SK-N-SH (cell line): ENCODE results near the gene PARP4. TPM values are rescaled to one million over a fixed set of nuclear protein-coding genes. Genes with fewer than 3 reads are reported as not detected.

ENCODE experiments used
- CTCF ChIA-PET: fragments of 300-600, 350-600 bp; formaldehyde crosslinking; extraction: SDS; loops from one replicate; lab custom pipeline; 2021; lab: Yijun Ruan, JAX
- POLR2A ChIA-PET: fragments of 350-600 bp; sonication (Branson Sonifier 250); formaldehyde crosslinking; extraction: SDS; loops from one replicate; lab custom pipeline; 2020; ENCODE audit warnings: antibody characterized with exemption, inconsistent platforms; lab: Yijun Ruan, JAX
- DNase-seq: peaks from one replicate; pipeline ENCODE4 v3.0.0; 2012
- H2AFZ ChIP-seq: fragments of 200-600 bp; sonication (generic); 2 replicates; pipeline ENCODE4 v1.8.1; 2016; ENCODE audit warnings: antibody characterized with exemption, mild to moderate bottlenecking, low read depth
- H3F3A ChIP-seq: fragments of 200-600 bp; sonication (generic); replicated peaks from 2 replicates; pipeline ENCODE3; 2016; ENCODE audit warnings: antibody characterized with exemption, mild to moderate bottlenecking; ENCODE audit not compliant: insufficient read depth
- H3K27ac ChIP-seq, 2 experiments: fragments of 200-500 bp in 1 of 2; fragments of 200-600 bp in 1 of 2; sonication (Bioruptor generic) in 1 of 2; sonication (generic), shearing (Covaris generic) in 1 of 2; 2 replicates each; pipeline versions ENCODE4 v1.5.1 to v1.6.1; 2014 to 2016; ENCODE audit warnings: low read depth in 2 of 2, inconsistent platforms in 1 of 2, low read length in 1 of 2, mild to moderate bottlenecking in 1 of 2, mixed read lengths in 1 of 2
- H3K27me3 ChIP-seq: fragments of 200-600 bp; sonication (generic), shearing (Covaris generic); 2 replicates; pipeline ENCODE4 v1.6.1; 2016; ENCODE audit warnings: mixed run types; ENCODE audit not compliant: insufficient read depth
- H3K36me3 ChIP-seq, 2 experiments: fragments of 200-500 bp in 1 of 2; fragments of 200-600 bp in 1 of 2; sonication (Bioruptor generic) in 1 of 2; sonication (generic) in 1 of 2; replicated peaks in 1 of 2; 2 replicates each; pipeline versions ENCODE3 to v1.5.1; 2014 to 2016; ENCODE audit warnings: low read length in 1 of 2, mild to moderate bottlenecking in 1 of 2; ENCODE audit not compliant: insufficient read depth in 2 of 2, control insufficient read depth in 1 of 2
- H3K4me1 ChIP-seq, 2 experiments: fragments of 200-500 bp in 1 of 2; fragments of 200-600 bp in 1 of 2; sonication (Bioruptor generic) in 1 of 2; sonication (generic), shearing (Covaris generic) in 1 of 2; 2 replicates each; pipeline versions ENCODE4 v1.5.1 to v1.6.1; 2014 to 2016; ENCODE audit warnings: low read depth in 1 of 2, low read length in 1 of 2, mixed run types in 1 of 2; ENCODE audit not compliant: insufficient read depth in 2 of 2, control insufficient read depth in 1 of 2
- H3K4me2 ChIP-seq: fragments of 200-600 bp; sonication (generic), shearing (Covaris generic); 2 replicates; pipeline ENCODE4 v1.6.1; 2017; ENCODE audit warnings: mixed run types
- H3K4me3 ChIP-seq, 2 experiments: fragments of 200-500 bp in 1 of 2; fragments of 200-600 bp in 1 of 2; sonication (Bioruptor generic) in 1 of 2; sonication (generic), shearing (Covaris generic) in 1 of 2; 2 replicates each; pipeline versions ENCODE4 v1.5.1 to v1.8.1; 2014 to 2016; ENCODE audit warnings: low read depth in 2 of 2, inconsistent platforms in 1 of 2, low read length in 1 of 2, mild to moderate bottlenecking in 1 of 2, mixed read lengths in 1 of 2, moderate library complexity in 1 of 2
- H3K79me2 ChIP-seq: fragments of 200-600 bp; sonication (generic); 2 replicates; pipeline ENCODE4 v1.8.1; 2017; ENCODE audit warnings: mild to moderate bottlenecking; ENCODE audit not compliant: insufficient read depth
- H3K9ac ChIP-seq: fragments of 200-600 bp; sonication (generic); 2 replicates; pipeline ENCODE4 v1.6.1; 2017; ENCODE audit warnings: mixed run types
- H3K9me2 ChIP-seq: fragments of 200-600 bp; sonication (generic); 2 replicates; pipeline ENCODE4 v1.6.1; 2017; ENCODE audit warnings: mixed run types
- H3K9me3 ChIP-seq: fragments of 200-600 bp; sonication (generic); 2 replicates; pipeline ENCODE4 v1.6.1; 2017; ENCODE audit warnings: mixed run types, mild to moderate bottlenecking, moderate library complexity
- H4K20me1 ChIP-seq: fragments of 200-600 bp; sonication (generic); 2 replicates; pipeline ENCODE4 v1.6.1; 2017; ENCODE audit warnings: mild to moderate bottlenecking, mixed run types; ENCODE audit not compliant: insufficient read depth
- CHD2 ChIP-seq: fragments of 150-350 bp; IDR thresholded peaks from 2 replicates; pipeline ENCODE4 v1.6.1; 2018; ENCODE audit warnings: low read length; ENCODE audit not compliant: partially characterized antibody
- ELF1 ChIP-seq: IDR thresholded peaks from 2 replicates; pipeline ENCODE4 v1.4.0; 2012
- EZH2phosphoT487 ChIP-seq: fragments of 200-600 bp; sonication (generic); IDR thresholded peaks from 2 replicates; pipeline ENCODE4 v1.6.1; 2017; ENCODE audit warnings: low read depth, mixed run types, mild to moderate bottlenecking, antibody characterized with exemption, moderate library complexity, borderline replicate concordance
- FOSL2 ChIP-seq: IDR thresholded peaks from 2 replicates; pipeline ENCODE4 v1.4.0; 2012; ENCODE audit warnings: low read depth, mild to moderate bottlenecking, moderate library complexity, borderline replicate concordance
- FOXJ3 ChIP-seq: sonication (generic); formaldehyde crosslinking; IDR thresholded peaks from 2 replicates; pipeline ENCODE4 v1.5.1; 2020; ENCODE audit warnings: mild to moderate bottlenecking, missing genetic modification reagents
- FOXM1 ChIP-seq: IDR thresholded peaks from 2 replicates; pipeline ENCODE4 v1.4.0; 2012; ENCODE audit warnings: low read depth, mild to moderate bottlenecking
- GATA2 ChIP-seq: sonication (generic); formaldehyde crosslinking; IDR thresholded peaks from 2 replicates; pipeline ENCODE4 v1.5.0; 2020; ENCODE audit warnings: mild to moderate bottlenecking, missing genetic modification reagents
- MEF2A ChIP-seq: IDR thresholded peaks from 2 replicates; pipeline ENCODE4 v1.4.0; 2012; ENCODE audit warnings: low read depth, borderline replicate concordance
- NFIC ChIP-seq: IDR thresholded peaks from 2 replicates; pipeline ENCODE4 v1.4.0; 2012; ENCODE audit warnings: borderline replicate concordance
- PBX3 ChIP-seq: IDR thresholded peaks from 2 replicates; pipeline ENCODE4; 2012
- RAD21 ChIP-seq: IDR thresholded peaks from 2 replicates; pipeline ENCODE4 v1.6.1; 2012; ENCODE audit warnings: mild to moderate bottlenecking, low read length
- RCOR1 ChIP-seq: fragments of 150-350 bp; IDR thresholded peaks from 2 replicates; pipeline ENCODE4 v1.6.1; 2017; ENCODE audit warnings: antibody characterized with exemption, low read length
- RFX5 ChIP-seq: IDR thresholded peaks from 2 replicates; pipeline ENCODE4 v1.6.1; 2012; ENCODE audit warnings: mild to moderate bottlenecking, improper control_type of control experiment, low read length
- SMC3 ChIP-seq: IDR thresholded peaks from 2 replicates; pipeline ENCODE4 v1.6.1; 2012; ENCODE audit warnings: low read depth, low read length, improper control_type of control experiment
- TCF12 ChIP-seq: IDR thresholded peaks from 2 replicates; pipeline ENCODE4 v1.4.0; 2012
- USF1 ChIP-seq: IDR thresholded peaks from 2 replicates; pipeline ENCODE4 v1.4.0; 2012; ENCODE audit warnings: low read depth, borderline replicate concordance
- YY1 ChIP-seq: IDR thresholded peaks from 2 replicates; pipeline ENCODE4 v1.4.0; 2012; ENCODE audit warnings: low read depth, mild to moderate bottlenecking
- WGBS: methylation state at CpG from one replicate; pipeline ENCODE4 v1.1.6; 2017; ENCODE audit warnings: low lambda C conversion rate; 5-methylcytosine and 5-hydroxymethylcytosine counted together
- polyA plus RNA-seq, 3 experiments: library from polyadenylated mRNA; depleted of rRNA; stranded (reverse); fragments of >200 nt; gene quantifications; 2 replicates each; pipeline ENCODE4 v1.2.3, GENCODE V29; 2012
- TF ChIP-seq, protein P1 (sequence below): fragments of 200-600 bp; sonication (generic); IDR thresholded peaks from 2 replicates; pipeline ENCODE4 v1.6.1; 2017; ENCODE audit warnings: antibody characterized with exemption, mild to moderate bottlenecking, moderate library complexity
- TF ChIP-seq, protein P2 (sequence below): IDR thresholded peaks from 2 replicates; pipeline ENCODE4 v1.4.0; 2012; ENCODE audit warnings: low read depth
- TF ChIP-seq, protein P3 (sequence below): fragments of 150-350 bp; IDR thresholded peaks from 2 replicates; pipeline ENCODE4 v1.6.1; 2016; ENCODE audit warnings: mild to moderate bottlenecking, low read depth, low read length

Gene PARP4
- polyA plus RNA-seq, 1 of the 3 experiments (the other 2 are of a cell fraction), result 33.9 TPM

GRCh38 chr13:24459234-24459633 lies 53.3 kb downstream of the PARP4 start:
- Histone ChIP-seq H3K9me2 (no peaks in the 10 kb centered on the region), H3K9me3 (no peaks in the 10 kb centered on the region), H3K4me3 (no peak overlapping the region), H2AFZ (no peak overlapping the region), H3K36me3 (peaks cover 41 to 56% of the 10 kb centered on the region in 2 experiments), H3K4me2 (no peak overlapping the region), H3K27ac (peak overlapping the region in 1 of 2 experiments; percentile 14; a peak in 1 of 4 replicates), H3K27me3 (no peaks in the 10 kb centered on the region), H3K4me1 (no peaks in the 10 kb centered on the region), H3K9ac (no peak overlapping the region), H3K79me2 (no peaks in the 10 kb centered on the region), H3F3A (no peaks in the 10 kb centered on the region), H4K20me1 (no peaks in the 10 kb centered on the region)
- DNase-seq, result no peak
- 50% methylated on average over 2 of the region's 2 CpGs for WGBS
- ChIA-PET CTCF (no interaction called here), POLR2A (no interaction called here)
- TF ChIP-seq TCF12 (peak; percentile 32; the same call in 1 of the 2 replicates), FOSL2 (no peak)

DNA sequence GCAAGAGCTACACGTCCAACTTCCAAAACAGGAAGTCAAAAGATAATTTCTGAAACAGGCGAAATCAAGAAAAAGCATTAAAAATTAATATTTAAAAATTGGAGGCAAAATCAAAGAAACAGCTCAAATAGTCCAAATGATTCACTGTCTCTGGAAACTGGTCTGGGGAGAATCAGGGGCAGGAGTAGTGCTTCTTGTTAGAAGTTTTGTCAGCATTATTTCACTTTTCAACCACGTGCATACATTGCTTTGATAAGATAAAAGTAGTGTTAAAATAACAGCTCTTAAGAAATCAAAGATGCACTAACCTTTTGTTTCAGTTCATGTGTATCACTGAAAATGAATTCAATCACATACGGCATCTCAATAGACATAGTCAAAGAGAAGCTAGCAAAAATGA lies 53.8 kb downstream of the PARP4 start:
- TF ChIP-seq NFIC, result no peak
- TF ChIP-seq RFX5, result no peak
- no peak for TF ChIP-seq YY1
- TF ChIP-seq CHD2, result no peak
- TF ChIP-seq, protein P1, sequence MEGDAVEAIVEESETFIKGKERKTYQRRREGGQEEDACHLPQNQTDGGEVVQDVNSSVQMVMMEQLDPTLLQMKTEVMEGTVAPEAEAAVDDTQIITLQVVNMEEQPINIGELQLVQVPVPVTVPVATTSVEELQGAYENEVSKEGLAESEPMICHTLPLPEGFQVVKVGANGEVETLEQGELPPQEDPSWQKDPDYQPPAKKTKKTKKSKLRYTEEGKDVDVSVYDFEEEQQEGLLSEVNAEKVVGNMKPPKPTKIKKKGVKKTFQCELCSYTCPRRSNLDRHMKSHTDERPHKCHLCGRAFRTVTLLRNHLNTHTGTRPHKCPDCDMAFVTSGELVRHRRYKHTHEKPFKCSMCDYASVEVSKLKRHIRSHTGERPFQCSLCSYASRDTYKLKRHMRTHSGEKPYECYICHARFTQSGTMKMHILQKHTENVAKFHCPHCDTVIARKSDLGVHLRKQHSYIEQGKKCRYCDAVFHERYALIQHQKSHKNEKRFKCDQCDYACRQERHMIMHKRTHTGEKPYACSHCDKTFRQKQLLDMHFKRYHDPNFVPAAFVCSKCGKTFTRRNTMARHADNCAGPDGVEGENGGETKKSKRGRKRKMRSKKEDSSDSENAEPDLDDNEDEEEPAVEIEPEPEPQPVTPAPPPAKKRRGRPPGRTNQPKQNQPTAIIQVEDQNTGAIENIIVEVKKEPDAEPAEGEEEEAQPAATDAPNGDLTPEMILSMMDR, result no peak
- TF ChIP-seq RAD21, result no peak
- TF ChIP-seq PBX3, result no peak
- TF ChIP-seq MEF2A, result no peak
- no peak for TF ChIP-seq FOSL2
- TF ChIP-seq GATA2 (CRISPR knock-in tag), result no peak
- no peak for TF ChIP-seq RCOR1
- TF ChIP-seq, protein P2, sequence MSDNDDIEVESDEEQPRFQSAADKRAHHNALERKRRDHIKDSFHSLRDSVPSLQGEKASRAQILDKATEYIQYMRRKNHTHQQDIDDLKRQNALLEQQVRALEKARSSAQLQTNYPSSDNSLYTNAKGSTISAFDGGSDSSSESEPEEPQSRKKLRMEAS, result no peak
- no peak for TF ChIP-seq EZH2phosphoT487
- TF ChIP-seq FOXM1, result no peak
- no peak for TF ChIP-seq FOXJ3 (CRISPR knock-in tag)
- no peak for TF ChIP-seq ELF1
- TF ChIP-seq, protein P3, sequence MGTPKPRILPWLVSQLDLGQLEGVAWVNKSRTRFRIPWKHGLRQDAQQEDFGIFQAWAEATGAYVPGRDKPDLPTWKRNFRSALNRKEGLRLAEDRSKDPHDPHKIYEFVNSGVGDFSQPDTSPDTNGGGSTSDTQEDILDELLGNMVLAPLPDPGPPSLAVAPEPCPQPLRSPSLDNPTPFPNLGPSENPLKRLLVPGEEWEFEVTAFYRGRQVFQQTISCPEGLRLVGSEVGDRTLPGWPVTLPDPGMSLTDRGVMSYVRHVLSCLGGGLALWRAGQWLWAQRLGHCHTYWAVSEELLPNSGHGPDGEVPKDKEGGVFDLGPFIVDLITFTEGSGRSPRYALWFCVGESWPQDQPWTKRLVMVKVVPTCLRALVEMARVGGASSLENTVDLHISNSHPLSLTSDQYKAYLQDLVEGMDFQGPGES, result no peak
- TF ChIP-seq SMC3, result no peak
- TF ChIP-seq USF1, result no peak
- TF ChIP-seq, all 33 proteins: peak for 0
- Histone ChIP-seq H3K36me3 (peaks cover 42 to 61% of the 10 kb centered on the region in 2 experiments), H3K79me2 (no peaks in the 10 kb centered on the region), H3K4me1 (no peaks in the 10 kb centered on the region), H3K27me3 (no peaks in the 10 kb centered on the region), H3F3A (no peaks in the 10 kb centered on the region), H3K27ac (no peak overlapping the region), H3K4me3 (no peak overlapping the region), H3K9ac (no peak overlapping the region), H2AFZ (no peak overlapping the region), H3K9me3 (no peaks in the 10 kb centered on the region), H3K9me2 (no peaks in the 10 kb centered on the region), H3K4me2 (no peak overlapping the region), H4K20me1 (no peaks in the 10 kb centered on the region)
- CTCF ChIA-PET, result no interaction called here
- DNase-seq, result no peak
- 91% methylated on average over 4 of the region's 4 CpGs for WGBS
- POLR2A ChIA-PET, result no interaction called here
